ENCODE measurements around the gene MPL.

- no peak for TF ChIP-seq CTCF (IDR thresholded peaks at IDR 0.05)
- TF ChIP-seq EP300 (IDR thresholded peaks at IDR 0.05): no peak
- no peak for TF ChIP-seq POLR2A (IDR thresholded peaks at IDR 0.05)
These were observed 37.1 kb upstream of the MPL start, which contains the start of gene TIE1 for GRCh38 chr1:43300378-43301094.
